ENCODE measurements around the gene NDUFC2.
"Not testable (repeated sequence)": the region's sequence is repeated elsewhere in the genome, so short reads cannot be mapped to it uniquely, and the experiment has no call there.

The NDUFC2 gene

GRCh38 chr11:78085972-78086371 lies 6.3 kb upstream of the NDUFC2 start:
- no peak for TF ChIP-seq CTCF (IDR thresholded peaks at IDR 0.05; ENCODE audit: low read depth, low read length)
- no peak for DNase-seq (ENCODE audit: extremely low read depth, low read depth)

GRCh38 chr11:78084506-78084905 lies 4.8 kb upstream of the NDUFC2 start:
- DNase-seq (ENCODE audit: extremely low read depth, low read depth) = not testable (repeated sequence)

- TF ChIP-seq CTCF (IDR thresholded peaks at IDR 0.05; ENCODE audit: low read depth, low read length) = no peak
Measured at GRCh38 chr11:78083021-78083420, 3.4 kb upstream of the NDUFC2 start.

DNA sequence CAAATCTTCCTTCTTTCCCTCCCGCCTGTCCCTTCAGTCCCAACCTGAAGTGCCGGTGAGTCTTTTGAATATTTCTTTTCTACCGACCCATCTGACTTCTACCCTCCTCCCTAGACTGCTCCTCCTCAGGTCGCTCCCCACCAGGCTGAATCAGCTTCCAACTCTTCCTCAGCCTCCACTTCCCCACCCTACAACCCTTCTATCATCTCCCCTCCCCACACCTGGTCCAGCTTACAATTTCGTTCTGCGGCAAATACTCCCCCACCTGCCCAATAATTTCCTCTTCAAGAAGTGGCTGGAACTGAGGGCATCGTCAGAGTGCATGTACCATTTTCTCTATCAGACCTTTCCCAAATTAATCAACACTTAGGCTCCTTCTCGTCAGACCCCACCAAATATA lies 2.5 kb upstream of the NDUFC2 start:
- no peak for DNase-seq (ENCODE audit: extremely low read depth, low read depth)
- TF ChIP-seq CTCF (IDR thresholded peaks at IDR 0.05; ENCODE audit: low read depth, low read length) = no peak

More at GRCh38 chr11:78083021-78083420, 3.4 kb upstream of the NDUFC2 start:
- DNase-seq (ENCODE audit: extremely low read depth, low read depth) = no peak

DNA sequence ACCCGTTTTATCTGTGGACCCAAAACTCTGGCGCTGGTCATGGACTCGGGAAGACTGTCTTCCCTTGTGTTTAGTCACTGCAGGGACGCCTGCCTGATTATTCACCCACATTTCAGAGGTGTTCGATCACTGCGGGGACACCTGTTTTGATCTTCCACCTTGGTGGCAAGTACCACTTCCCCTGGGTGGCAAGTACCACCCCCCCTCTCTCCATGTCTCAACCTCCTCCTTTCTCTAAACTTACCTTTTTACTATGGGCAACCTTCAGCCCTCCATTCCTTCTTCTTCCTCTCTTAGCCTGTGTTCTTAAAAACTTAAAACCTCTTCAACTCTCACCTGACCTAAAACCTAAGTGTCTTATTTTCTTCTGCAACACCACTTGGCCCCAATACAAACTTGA lies 1.9 kb upstream of the NDUFC2 start:
- TF ChIP-seq CTCF (IDR thresholded peaks at IDR 0.05; ENCODE audit: low read depth, low read length) = no peak
- DNase-seq (ENCODE audit: extremely low read depth, low read depth) = no peak

GRCh38 chr11:78080818-78081495 lies 1.3 kb upstream of the NDUFC2 start:
- no peak for TF ChIP-seq CTCF (IDR thresholded peaks at IDR 0.05; ENCODE audit: low read depth, low read length)
- DNase-seq (ENCODE audit: extremely low read depth, low read depth) = no peak

DNA sequence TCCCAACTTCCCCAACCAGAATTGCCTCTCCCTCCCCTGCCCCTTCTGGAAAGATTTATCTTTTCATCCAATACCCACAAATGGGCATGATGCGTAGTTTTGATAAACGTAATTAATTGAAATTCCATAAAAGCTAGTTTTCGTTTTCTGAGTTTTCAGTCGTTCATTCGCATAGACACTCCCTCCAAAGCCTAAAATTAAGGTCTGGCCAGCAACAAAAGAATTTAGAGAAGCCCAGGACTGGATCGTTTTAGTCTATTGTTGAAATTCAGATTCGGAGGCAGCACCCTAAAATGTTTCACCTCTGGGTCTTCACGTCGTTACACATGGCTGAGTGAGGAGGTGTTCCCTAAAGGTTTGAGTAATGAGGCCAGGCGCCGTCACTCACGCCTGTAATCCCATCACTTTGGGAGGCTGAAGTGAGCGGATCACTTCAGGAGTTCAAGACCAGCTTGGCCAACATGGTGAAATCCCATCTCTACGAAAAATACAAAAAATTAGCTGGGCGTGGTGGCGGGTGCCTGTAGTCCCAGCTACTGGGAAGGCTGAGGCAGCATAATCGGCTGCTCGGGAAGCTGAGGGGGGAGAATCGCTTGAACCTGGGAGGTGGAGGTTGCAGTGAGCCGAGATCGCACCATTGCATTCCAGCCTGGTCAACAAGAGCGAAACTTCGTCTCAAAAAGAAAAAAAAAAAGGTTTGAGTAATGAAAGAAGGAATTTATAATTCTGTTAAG lies 589 bp upstream of the NDUFC2 start:
- no peak for DNase-seq (ENCODE audit: extremely low read depth, low read depth)
- no peak for TF ChIP-seq CTCF (IDR thresholded peaks at IDR 0.05; ENCODE audit: low read depth, low read length)
